Uterus (tissue), 4 donors: ENCODE data around the gene KRT85. TPM values are rescaled to one million over a fixed set of nuclear protein-coding genes. Genes with fewer than 3 reads are reported as not detected.

Source experiments
- DNase-seq, 2 donors: peaks; one replicate each; pipeline ENCODE4 v3.0.0-alpha.2; 2019 to 2020
- H3K27ac ChIP-seq, 2 donors: fragments of 200-600 bp; sonication (generic); 1 replicate in 1 of 2; 2 replicates in 1 of 2; pipeline ENCODE4 v1.5.1; 2016 to 2018
- H3K27me3 ChIP-seq, 2 donors: fragments of 200-600 bp; sonication (generic); one replicate each; pipeline ENCODE4 v1.5.1; 2018 to 2019; ENCODE audit warnings: control low read depth in 1 of 2
- H3K36me3 ChIP-seq, 2 donors: fragments of 200-600 bp; sonication (generic); one replicate each; pipeline ENCODE4 v1.5.1; 2019; ENCODE audit warnings: control low read depth in 1 of 2
- H3K4me1 ChIP-seq, 2 donors: fragments of 200-600 bp; sonication (generic); one replicate each; pipeline ENCODE4 v1.5.1; 2018 to 2019; ENCODE audit warnings: control low read depth in 1 of 2
- H3K4me3 ChIP-seq, 2 donors: fragments of 200-600 bp; sonication (generic); 1 replicate in 1 of 2; 2 replicates in 1 of 2; pipeline ENCODE4 v1.5.1; 2018 to 2019; ENCODE audit warnings: mild to moderate bottlenecking in 1 of 2
- H3K9me3 ChIP-seq, 2 donors: fragments of 200-600 bp; sonication (generic); one replicate each; pipeline ENCODE4 v1.5.1; 2019; ENCODE audit warnings: control low read depth in 1 of 2
- POLR2A ChIP-seq, 2 donors: fragments of 450-650 bp; IDR thresholded peaks; one replicate each; pipeline ENCODE4 v1.6.1; 2016; ENCODE audit warnings: antibody characterized with exemption in 2 of 2, mild to moderate bottlenecking in 1 of 2, moderate library complexity in 1 of 2
- intact Hi-C: fragments of 100-400 bp; cut with DNase I; formaldehyde crosslinking; loops from one replicate; pipeline ENCODE4 v1.15.1; 2023; ENCODE audit warnings: low total_unique reads
- total RNA-seq, 4 donors: library from RNA; depleted of rRNA in 3 of 4; stranded (reverse); fragments of >200 nt in 3 of 4; gene quantifications; one replicate each; pipeline versions ENCODE4 v1.1.0 to v1.2.4, GENCODE V29; 2014 to 2023
- TF ChIP-seq, protein P1 (sequence below), 4 experiments: fragments of 200-600 bp in 2 of 4; fragments of 450-650 bp in 2 of 4; sonication (generic) in 2 of 4; IDR thresholded peaks; one replicate each; pipeline ENCODE4 v1.5.1; 2016 to 2019; ENCODE audit warnings: antibody characterized with exemption in 4 of 4, mild to moderate bottlenecking in 2 of 4, moderate library complexity in 1 of 4
- donor health status: DM: yes; HTN: yes; CAD: no.

The KRT85 gene
- total RNA-seq, 4 donors from 2014 or later, result 0.76 TPM; not detected in 3

DNA sequence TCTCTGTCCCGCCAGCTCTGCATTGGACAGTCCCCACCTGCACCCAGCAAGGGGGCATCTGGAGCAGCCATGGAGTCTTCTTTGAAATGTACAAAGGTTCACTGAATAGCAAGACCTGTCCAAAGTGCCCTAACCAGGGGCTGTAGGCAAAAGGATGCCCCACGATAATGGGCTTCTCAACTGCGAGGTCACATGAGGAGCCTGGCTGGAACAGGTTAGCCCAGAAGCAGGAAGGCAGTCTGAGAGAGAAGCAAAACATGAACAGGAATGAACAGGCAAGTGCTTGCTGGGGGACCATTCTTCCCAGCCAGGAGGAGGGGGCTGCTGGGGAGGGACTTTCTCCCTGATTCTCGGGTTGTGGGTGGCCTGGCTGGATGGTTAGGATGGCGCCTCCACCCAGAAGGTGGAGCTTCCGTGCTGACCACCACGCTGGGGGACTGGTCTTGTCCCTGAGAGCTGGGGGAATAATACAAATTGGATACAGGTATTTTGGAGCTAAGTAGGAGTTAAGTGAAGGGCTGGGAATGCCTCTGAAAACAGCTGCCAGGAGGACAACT lies 7.1 kb downstream of the KRT85 start:
- no peak overlapping the region for H3K27ac ChIP-seq
- no peaks in the 10 kb centered on the region for H3K27me3 ChIP-seq
- TF ChIP-seq, protein P1, sequence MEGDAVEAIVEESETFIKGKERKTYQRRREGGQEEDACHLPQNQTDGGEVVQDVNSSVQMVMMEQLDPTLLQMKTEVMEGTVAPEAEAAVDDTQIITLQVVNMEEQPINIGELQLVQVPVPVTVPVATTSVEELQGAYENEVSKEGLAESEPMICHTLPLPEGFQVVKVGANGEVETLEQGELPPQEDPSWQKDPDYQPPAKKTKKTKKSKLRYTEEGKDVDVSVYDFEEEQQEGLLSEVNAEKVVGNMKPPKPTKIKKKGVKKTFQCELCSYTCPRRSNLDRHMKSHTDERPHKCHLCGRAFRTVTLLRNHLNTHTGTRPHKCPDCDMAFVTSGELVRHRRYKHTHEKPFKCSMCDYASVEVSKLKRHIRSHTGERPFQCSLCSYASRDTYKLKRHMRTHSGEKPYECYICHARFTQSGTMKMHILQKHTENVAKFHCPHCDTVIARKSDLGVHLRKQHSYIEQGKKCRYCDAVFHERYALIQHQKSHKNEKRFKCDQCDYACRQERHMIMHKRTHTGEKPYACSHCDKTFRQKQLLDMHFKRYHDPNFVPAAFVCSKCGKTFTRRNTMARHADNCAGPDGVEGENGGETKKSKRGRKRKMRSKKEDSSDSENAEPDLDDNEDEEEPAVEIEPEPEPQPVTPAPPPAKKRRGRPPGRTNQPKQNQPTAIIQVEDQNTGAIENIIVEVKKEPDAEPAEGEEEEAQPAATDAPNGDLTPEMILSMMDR (IDR thresholded peaks at IDR 0.05), result no peak
- no peak for TF ChIP-seq POLR2A (IDR thresholded peaks at IDR 0.05)
- no peaks in the 10 kb centered on the region for H3K4me1 ChIP-seq
- intact Hi-C loops, result no loop called here
- DNase-seq, result no peak
- H3K9me3 ChIP-seq, result no peaks in the 10 kb centered on the region
- H3K36me3 ChIP-seq, result no peaks in the 10 kb centered on the region
- H3K4me3 ChIP-seq, result no peak overlapping the region

DNA sequence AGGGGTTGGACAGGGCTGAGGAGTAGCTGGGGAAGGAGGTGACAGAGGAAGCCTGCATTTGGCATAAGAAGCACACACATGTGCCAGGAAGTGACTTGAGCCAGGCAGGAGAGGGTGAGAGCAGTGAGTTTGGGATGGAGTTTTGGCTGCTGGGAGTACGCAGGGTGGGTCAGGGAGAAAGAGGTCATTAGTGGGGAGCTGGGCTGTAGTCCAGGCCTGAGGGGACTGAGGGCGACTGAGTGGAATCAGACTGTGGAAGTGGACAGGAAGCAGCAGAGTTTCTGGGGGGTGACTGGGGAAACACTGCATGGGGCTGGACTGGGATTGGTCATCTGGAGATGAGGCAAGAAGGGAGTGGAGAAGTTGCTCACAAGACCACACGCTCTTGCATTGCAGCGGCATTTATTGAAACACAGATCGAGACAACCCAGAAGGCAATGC lies 7.6 kb downstream of the KRT85 start:
- Histone ChIP-seq H3K4me1 (no peaks in the 10 kb centered on the region), H3K9me3 (no peaks in the 10 kb centered on the region), H3K4me3 (no peak overlapping the region), H3K27ac (no peak overlapping the region), H3K27me3 (no peaks in the 10 kb centered on the region), H3K36me3 (no peaks in the 10 kb centered on the region)
- TF ChIP-seq, protein P1 (IDR thresholded peaks at IDR 0.05), result no peak
- no peak for TF ChIP-seq POLR2A (IDR thresholded peaks at IDR 0.05)
- no peak for DNase-seq
- intact Hi-C loops, result no loop called here

DNA sequence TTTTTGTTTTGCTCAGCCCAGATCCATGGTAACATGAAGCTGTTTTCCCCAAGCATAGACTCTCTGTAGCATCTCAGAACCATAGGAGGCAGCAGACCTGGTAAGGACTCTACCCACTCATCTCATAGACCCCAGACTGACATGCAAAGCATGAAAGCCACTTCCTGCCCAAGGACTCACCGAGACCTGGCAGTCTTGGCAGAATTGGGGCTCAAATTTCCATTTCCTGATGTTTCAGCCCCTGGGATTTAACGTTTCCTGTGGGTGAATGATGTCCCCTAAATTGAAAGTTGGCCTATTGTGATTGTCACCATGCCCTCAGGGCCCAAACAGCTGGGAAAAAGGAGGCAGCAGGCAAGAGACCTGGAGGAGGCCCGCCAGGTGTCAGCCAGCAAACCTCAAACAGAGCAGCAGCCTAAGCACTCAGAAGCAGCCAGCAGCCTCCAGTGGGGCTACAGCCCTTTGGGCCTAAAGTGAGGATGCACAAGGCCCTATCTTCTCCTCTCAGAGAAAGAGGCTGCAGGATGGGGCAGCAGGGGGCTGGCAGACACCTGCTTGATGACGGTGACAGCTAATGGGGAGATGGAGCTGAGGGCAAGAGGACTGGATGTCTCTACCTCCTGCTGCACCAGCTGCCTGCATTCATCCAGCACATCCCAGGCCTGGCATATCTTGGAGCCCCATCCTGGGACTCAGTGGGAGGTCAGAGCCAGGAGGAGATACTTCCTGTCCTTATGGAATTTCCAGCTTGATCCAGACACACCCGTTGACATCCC lies 8.5 kb downstream of the KRT85 start:
- Histone ChIP-seq H3K27me3 (no peaks in the 10 kb centered on the region), H3K9me3 (no peaks in the 10 kb centered on the region), H3K36me3 (no peaks in the 10 kb centered on the region), H3K4me1 (no peaks in the 10 kb centered on the region), H3K4me3 (no peak overlapping the region), H3K27ac (no peak overlapping the region)
- intact Hi-C loops, result no loop called here
- DNase-seq, result no peak
- TF ChIP-seq POLR2A (IDR thresholded peaks at IDR 0.05), result no peak
- TF ChIP-seq, protein P1 (IDR thresholded peaks at IDR 0.05), result no peak

DNA sequence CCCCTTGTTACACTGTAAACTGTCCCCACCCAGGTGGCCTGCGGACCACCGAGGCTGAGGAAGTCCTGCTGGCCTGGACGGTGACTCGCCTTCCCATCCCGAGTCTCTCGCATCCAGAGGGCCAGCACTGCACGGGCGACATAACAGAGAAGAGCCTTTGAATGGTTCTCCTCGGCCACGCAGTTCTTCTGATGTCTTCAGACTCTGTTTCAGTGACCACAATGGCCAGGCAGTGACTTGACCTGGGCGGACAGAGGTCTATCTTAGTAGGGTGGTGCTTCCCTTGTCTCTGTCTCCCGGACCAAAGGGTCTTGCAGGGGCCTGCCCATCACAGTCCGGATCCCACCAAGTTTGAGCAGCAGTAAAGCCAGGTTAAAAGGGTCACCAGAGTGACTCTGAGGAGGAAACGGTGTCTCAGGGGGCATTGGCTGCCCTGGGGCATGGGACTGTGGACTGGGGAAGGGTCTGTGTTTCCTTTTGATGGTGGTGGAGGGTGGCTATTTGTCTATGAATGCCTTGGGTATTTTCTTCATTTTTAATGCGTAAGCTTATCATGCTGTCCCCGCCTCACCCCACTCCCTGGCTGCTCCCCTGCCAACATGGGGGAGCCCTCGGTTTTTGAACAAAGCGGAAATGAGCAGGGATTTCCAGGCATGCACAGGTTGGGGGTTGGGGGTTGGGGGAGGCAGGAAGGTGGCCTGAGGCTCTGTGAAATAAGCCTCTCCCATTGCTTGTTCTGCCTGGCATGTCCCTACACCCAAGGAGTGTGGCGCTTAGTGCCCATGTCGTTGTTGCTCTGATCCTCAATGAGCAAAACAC lies 10.3 kb downstream of the KRT85 start:
- Histone ChIP-seq H3K4me1 (no peaks in the 10 kb centered on the region), H3K36me3 (no peaks in the 10 kb centered on the region), H3K9me3 (no peaks in the 10 kb centered on the region), H3K27me3 (no peaks in the 10 kb centered on the region), H3K27ac (no peak overlapping the region), H3K4me3 (no peak overlapping the region)
- intact Hi-C loops, result no loop called here
- no peak for DNase-seq
- TF ChIP-seq, protein P1 (IDR thresholded peaks at IDR 0.05), result no peak
- TF ChIP-seq POLR2A (IDR thresholded peaks at IDR 0.05), result no peak
